CD4-positive, alpha-beta T cell treated with Interferon alpha-2 for 1 hour (primary cell): ENCODE data around the gene SUPT20H.
A peak's percentile ranks its signal among the peaks of the same experiment; 100 is the strongest.

Experiments
- DNase-seq, 2 donors: peaks; one replicate each; pipeline ENCODE4 v3.0.0-alpha.2; 2020 to 2022

SUPT20H gene

DNA sequence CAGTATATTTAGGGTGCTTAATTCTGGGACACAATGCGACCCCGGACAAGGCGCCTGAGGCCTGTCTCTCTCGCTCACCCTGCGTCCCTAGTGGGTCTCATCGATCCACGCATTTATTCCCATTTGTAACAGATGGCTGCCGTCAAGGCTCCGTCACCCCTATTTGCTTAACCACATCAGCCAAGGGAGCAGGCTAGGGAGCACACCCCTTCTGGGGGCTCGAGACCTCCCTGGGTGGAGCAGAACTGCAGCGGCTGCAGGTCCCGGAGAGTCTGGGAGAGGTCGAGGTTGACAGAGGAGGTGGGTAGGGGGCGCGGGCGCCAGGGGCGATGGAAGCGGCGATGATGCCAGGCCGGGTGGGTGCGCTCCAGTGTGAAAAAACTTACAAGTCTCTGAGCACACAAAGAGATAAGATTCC lies 60.9 kb downstream of the SUPT20H start:
- peak in 1 of 2 donors; percentile 17 for DNase-seq

DNA sequence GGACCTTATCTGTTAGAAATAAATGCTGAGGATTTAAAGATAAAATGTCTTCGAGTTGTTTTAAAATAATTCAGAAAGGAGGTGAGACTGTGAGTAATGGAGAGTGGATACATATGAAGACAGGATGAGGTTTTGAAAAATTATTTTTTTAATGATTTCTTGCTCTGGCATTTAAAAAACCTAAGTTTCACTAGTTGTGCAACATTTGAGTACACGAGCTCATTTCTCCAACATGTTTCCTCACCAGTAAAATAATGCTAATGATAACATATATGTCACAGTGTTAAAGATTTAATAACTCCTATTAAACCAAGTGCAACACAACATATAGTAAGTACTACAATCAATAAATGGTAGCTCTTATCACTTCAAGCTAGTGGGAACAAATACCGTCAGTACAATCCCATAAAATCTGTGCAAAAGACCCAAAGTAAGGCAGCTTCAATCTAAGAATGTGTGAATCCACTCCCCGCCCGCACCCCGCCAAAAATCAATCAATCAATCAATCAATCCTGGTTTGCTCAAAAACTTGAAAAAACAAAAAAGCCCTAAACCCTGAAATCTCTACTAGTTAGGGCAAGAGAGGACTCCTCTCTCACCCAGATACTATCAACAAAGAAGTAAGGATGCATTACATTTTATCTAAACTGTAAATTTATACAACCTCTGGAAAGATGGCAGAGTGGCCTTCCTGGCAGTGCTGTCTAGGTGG lies 61.6 kb downstream of the SUPT20H start:
- DNase-seq = no peak

DNA sequence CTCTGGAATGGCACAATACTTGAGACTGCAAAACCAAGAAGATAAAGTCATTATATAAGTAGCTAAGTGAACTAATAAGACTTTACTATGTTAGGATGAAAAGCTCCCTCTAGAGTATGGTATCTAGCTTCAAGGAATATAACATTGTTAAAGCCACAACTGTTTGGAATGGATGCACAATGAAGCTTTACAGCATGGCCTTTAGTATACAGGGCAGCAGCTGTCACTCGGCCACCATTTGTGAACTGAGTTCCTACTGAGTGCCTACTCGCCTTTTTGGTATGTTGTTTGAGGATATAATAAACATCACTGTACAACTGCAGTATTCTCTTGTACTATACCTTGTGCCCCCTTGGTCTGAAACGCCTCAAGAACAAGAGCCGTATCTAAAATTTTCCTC lies 67.1 kb downstream of the SUPT20H start:
- DNase-seq = no peak

DNA sequence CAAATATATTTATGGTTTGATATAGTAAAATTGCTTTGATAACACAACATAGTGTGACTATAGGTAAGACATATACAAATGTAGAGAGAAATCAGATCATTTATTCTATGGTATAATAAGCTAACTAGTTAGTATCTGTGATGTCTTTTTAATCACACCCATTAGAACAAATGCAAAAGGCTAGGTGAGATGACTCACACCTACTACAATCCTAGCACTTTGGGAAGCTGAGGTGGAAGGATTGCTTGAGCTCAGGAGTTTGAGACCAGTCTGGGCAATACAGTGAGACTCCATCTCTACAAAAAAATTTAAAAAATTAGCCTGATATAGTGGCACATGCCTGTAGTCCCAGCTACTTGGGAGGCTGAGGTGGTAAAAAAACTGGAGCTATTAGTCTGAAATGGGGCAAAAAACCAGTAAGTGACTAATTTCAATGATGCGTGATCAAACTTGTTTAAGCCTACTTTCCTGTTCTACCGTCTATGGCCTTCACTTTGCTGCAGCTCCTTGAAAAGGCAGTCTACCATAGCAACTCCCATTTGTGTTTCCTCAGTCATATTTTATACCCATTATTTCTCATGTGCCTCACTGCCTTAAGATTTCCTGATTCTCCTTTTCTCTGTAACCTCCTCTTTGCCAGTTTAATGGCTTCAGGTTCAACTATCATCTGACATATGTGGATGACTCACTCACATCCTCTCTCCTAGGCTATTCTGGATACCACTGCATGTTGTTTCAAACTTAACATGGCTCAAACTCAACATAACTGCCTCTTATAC lies 72.8 kb downstream of the SUPT20H start:
- DNase-seq = no peak

DNA sequence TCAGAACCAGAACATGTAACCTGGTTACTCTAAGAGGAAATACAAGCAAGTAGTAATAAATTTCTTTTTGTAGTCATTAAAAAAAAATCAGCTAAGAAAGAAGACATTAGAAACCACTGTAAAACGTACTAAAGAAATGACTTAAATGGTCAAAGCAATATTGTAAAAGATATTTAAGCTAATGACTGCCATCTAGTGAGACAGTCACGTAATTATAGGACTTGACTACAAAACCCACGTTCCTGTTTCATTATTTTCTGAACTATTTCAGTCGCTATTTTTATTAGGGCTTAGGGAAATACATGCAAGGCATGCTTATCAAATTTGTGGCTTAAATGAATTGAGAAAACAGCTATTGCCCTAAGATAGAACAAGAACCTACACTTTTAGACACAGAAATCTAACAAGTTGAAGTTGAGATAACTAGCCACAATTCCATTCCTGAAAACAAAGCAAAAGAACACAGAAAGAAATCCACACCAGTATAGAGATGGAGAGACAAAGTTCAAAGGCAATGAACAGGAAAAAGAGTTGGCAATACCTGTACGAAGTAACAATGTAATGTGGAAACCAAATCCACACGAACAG lies 78.2 kb downstream of the SUPT20H start:
- peak in 1 of 2 donors; percentile 19 for DNase-seq

DNA sequence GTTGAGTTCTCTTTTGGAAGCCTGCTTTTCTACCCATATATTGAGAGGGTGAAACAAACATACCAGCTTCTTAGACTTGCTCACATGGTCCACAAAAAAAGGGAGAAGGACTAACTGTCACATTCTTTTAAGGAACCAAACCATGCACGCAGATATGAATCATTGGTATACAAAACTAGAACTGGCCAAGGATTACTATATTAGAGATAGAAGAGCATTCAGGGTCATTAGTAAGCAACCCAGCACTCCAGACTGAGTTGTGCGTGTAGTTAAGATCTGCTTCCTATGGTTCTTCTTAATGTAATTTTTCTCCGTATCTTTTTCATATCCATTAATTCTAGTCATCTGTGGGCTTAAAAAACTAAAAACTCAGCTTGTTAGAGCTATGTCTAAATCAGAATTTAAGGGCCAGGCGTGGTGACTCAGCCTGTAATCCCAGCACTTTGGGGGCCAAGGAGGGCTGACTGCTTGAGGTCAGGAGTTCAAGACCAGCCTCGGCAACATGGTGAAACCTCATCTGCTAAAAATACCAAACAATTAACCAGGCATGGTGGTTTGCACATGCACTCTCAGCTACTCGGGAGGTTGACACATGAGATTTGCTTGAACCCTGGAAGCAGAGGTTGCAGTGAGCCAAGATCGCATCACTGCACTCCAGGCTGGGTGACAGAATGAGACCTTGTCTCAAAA lies 80.0 kb downstream of the SUPT20H start:
- no peak for DNase-seq

DNA sequence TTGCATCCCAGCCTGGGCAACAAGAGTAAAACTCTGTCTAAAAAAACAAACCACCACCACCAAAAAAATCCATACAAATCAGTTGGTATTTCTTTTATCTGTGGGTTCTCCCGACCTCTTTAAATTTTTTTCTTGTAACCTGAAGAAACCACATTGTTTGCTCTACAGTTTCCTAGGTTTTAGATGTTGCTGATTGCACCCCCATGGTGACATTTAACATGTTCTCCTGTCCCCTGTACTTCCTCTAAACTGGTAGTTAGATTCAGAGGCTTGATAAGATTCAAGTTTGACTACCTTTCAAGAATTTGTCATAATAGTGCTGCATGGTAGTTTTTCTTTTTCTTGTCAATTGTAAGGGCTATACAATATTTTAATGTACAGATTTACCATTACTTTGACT lies 84.3 kb downstream of the SUPT20H start:
- no peak for DNase-seq

DNA sequence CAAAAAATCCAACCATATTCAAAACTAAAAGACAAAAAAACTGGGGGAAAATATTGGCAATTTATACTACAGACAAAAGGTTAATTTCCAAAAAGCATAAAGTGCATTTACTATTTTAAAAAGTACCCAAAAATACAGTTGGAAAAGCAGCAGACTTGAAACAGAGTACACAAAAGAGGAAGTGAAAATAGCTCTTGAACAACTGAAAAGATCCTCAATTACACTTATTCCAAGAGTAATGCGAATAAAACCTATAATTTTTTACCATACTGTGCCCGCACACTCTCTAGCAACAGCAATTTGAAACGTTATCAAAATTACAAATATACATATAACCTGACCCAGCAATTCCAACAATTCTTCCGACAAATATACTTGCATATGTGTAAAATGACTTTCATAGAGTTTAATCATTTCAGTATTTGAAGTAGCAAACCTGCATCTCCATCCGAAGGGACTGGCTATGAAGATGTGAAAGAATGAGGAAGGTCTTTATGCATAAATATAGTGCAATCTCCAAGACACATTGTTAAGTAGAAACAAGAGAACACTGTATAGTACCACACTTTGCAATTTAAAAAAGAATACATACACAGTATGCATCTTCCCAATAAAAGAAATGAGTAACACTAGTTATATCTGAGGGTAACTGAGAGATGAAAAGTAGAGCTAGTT lies 85.7 kb downstream of the SUPT20H start:
- DNase-seq = no peak

DNA sequence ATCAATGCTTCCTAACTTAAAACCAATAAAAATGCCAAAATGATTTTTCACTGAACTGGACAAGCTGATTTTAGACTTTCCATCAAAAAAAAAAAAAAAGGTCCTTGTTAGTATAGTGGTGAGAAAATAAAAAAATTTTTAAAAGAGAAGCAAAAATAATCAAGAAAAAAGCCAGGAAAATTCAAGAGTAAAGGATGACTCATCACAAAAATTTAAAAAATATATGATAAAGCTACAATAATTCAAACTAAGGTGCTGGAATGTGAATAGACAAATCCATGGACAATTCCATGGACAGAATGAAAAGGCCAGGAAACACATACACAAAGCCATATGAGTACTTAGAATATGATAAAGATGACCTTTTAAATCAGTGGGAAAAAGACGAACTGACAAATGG lies 86.5 kb downstream of the SUPT20H start:
- DNase-seq = no peak

DNA sequence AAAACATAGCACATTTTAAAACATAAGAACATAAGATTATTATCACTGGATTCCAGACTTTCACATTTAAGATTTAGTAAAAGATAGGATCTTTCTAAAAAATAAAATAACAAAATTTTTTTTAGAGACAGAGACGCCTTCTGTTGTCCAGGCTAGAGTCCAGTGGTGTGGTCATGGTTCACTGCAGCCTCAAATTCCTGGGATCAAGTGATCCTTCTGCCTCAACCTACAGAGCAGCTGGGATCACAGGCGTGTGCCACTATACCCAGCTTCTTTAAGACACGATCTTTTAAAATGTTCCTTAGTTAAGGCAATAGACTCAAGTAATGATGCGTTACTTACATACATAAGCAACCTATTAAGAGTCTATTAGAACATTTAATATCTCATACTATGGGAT lies 93.1 kb downstream of the SUPT20H start:
- DNase-seq = no peak

DNA sequence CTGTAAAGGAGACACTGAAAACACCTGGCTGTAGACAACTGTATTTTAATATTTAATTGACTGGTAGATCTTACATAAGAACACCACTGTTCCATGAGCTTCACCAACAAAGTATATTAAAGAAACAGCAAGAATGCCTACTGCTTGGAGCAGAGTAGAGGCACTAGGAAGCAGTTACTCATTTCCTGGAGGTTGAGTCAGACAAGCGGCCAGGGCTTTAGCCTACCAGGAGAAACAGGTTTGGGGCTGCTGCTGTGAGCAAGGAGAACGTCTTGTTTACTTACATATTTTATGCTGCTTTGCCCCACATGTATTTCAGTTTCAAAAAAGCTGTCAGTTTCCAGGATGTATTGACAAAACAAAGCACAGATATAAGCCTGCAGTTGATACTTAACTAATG lies 93.7 kb downstream of the SUPT20H start:
- DNase-seq = no peak

DNA sequence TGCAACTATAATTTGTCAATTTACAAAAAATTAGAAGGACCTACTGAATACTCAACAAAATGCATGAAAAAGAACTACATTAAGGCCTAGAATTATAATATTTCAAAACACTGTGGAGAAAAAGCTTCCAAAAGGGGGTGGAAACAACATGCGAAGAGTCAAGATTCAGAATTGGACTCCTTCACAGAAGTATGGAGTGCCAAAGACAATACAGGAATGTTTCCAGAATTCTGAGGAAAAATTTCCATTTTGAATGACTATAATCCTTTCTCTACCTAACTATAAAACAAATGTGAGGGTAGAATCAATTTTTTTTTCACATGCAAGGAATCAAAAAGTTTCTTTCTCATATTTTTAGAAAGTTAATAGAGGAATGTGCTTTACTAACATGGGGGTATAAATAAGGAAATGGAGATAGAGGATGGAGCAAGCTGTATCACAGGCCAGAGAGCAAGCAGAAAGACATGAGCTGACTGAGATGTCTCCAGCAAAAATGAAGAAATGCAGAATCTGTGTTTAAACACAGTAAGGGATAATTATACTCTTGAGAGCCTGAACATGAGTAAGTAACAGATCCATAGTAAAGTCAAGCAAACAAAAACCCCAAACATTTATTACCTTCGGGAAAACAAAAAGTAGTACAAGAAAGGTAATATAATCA lies 99.9 kb downstream of the SUPT20H start:
- no peak for DNase-seq
